Trophoblast cell (in vitro differentiated cells and primary cell): ENCODE results near the gene KCNH4.

Source experiments
- DNase-seq, 2 donors: peaks; one replicate each; pipeline ENCODE4 v3.0.0-alpha.2; 2016
- H2AFZ ChIP-seq: 2 replicates; pipeline ENCODE4 v1.6.1; 2013; ENCODE audit warnings: low read length, moderate library complexity, mild to moderate bottlenecking; ENCODE audit not compliant: insufficient read depth, poor library complexity
- H2AK5ac ChIP-seq: 2 replicates; pipeline ENCODE4 v1.6.1; 2013; ENCODE audit warnings: mild to moderate bottlenecking, low read length
- H2BK120ac ChIP-seq: 2 replicates; pipeline ENCODE4 v1.6.1; 2013; ENCODE audit warnings: low read length, mild to moderate bottlenecking, moderate library complexity; ENCODE audit not compliant: insufficient read depth, poor library complexity
- H2BK12ac ChIP-seq: 2 replicates; pipeline ENCODE4 v1.6.1; 2013; ENCODE audit warnings: mild to moderate bottlenecking, low read length, moderate library complexity
- H2BK5ac ChIP-seq: 2 replicates; pipeline ENCODE4 v1.6.1; 2013; ENCODE audit warnings: low read length, low read depth, moderate library complexity, mild to moderate bottlenecking; ENCODE audit not compliant: poor library complexity
- H3K14ac ChIP-seq: 2 replicates; pipeline ENCODE4 v1.6.1; 2013; ENCODE audit warnings: mild to moderate bottlenecking, low read length
- H3K18ac ChIP-seq: 2 replicates; pipeline ENCODE4 v1.6.1; 2013; ENCODE audit warnings: mild to moderate bottlenecking, low read length
- H3K23ac ChIP-seq: 2 replicates; pipeline ENCODE4 v1.6.1; 2013; ENCODE audit warnings: low read length
- H3K27ac ChIP-seq: 2 replicates; pipeline ENCODE4 v1.5.1; 2013; ENCODE audit warnings: low read depth, mild to moderate bottlenecking, inconsistent platforms, low read length, moderate library complexity
- H3K27me3 ChIP-seq: 2 replicates; pipeline ENCODE4 v1.6.1; 2013; ENCODE audit warnings: inconsistent platforms, mild to moderate bottlenecking, low read length, moderate library complexity; ENCODE audit not compliant: insufficient read depth
- H3K36me3 ChIP-seq, 2 experiments: 1 replicate in 1 of 2; 2 replicates in 1 of 2; pipeline ENCODE4 v1.6.1; 2013; ENCODE audit warnings: low read length in 2 of 2, mild to moderate bottlenecking in 2 of 2, moderate library complexity in 1 of 2; ENCODE audit not compliant: insufficient read depth in 2 of 2, control insufficient read depth in 1 of 2
- H3K4ac ChIP-seq: 2 replicates; pipeline ENCODE4 v1.6.1; 2013; ENCODE audit warnings: low read depth, mild to moderate bottlenecking, low read length, moderate library complexity
- H3K4me1 ChIP-seq, 2 experiments: 1 replicate in 1 of 2; 2 replicates in 1 of 2; pipeline ENCODE4 v1.6.1; 2013; ENCODE audit warnings: low read length in 2 of 2, mild to moderate bottlenecking in 2 of 2, moderate library complexity in 1 of 2; ENCODE audit not compliant: insufficient read depth in 2 of 2, control insufficient read depth in 1 of 2
- H3K4me2 ChIP-seq: 2 replicates; pipeline ENCODE4 v1.6.1; 2013; ENCODE audit warnings: inconsistent platforms, mild to moderate bottlenecking, low read length, moderate library complexity
- H3K4me3 ChIP-seq: 2 replicates; pipeline ENCODE4 v1.5.1; 2013; ENCODE audit warnings: mild to moderate bottlenecking, low read depth, low read length, inconsistent platforms
- H3K79me1 ChIP-seq: one replicate; pipeline ENCODE4 v1.6.1; 2013; ENCODE audit warnings: low read length
- H3K79me2 ChIP-seq: 2 replicates; pipeline ENCODE4 v1.6.1; 2013; ENCODE audit warnings: low read length, mild to moderate bottlenecking; ENCODE audit not compliant: control insufficient read depth, insufficient read depth, poor library complexity
- H3K9ac ChIP-seq: 2 replicates; pipeline ENCODE4 v1.6.1; 2013; ENCODE audit warnings: mild to moderate bottlenecking, low read length
- H3K9me3 ChIP-seq: 2 replicates; pipeline ENCODE4 v1.6.1; 2013; ENCODE audit warnings: low read depth, mild to moderate bottlenecking, control low read depth, inconsistent platforms, low read length; ENCODE audit not compliant: insufficient read depth
- H4K12ac ChIP-seq: 2 replicates; pipeline ENCODE4 v1.6.1; 2013; ENCODE audit warnings: low read depth, mild to moderate bottlenecking, low read length, moderate library complexity
- H4K8ac ChIP-seq: 2 replicates; pipeline ENCODE4 v1.6.1; 2013; ENCODE audit warnings: low read depth, mild to moderate bottlenecking, low read length, moderate library complexity
- H4K91ac ChIP-seq: one replicate; pipeline ENCODE4 v1.6.1; 2013; ENCODE audit warnings: low read depth, mild to moderate bottlenecking, low read length, moderate library complexity
- WGBS: extraction: QIAGEN DNeasy Blood & Tissue Kit; methylation state at CpG from one replicate; pipeline ENCODE4 v1.1.7; 2013; ENCODE audit warnings: missing lambda C conversion rate; ENCODE audit not compliant: insufficient read length, insufficient coverage; ENCODE audit errors: extremely low coverage; 5-methylcytosine and 5-hydroxymethylcytosine counted together

The KCNH4 gene

DNA sequence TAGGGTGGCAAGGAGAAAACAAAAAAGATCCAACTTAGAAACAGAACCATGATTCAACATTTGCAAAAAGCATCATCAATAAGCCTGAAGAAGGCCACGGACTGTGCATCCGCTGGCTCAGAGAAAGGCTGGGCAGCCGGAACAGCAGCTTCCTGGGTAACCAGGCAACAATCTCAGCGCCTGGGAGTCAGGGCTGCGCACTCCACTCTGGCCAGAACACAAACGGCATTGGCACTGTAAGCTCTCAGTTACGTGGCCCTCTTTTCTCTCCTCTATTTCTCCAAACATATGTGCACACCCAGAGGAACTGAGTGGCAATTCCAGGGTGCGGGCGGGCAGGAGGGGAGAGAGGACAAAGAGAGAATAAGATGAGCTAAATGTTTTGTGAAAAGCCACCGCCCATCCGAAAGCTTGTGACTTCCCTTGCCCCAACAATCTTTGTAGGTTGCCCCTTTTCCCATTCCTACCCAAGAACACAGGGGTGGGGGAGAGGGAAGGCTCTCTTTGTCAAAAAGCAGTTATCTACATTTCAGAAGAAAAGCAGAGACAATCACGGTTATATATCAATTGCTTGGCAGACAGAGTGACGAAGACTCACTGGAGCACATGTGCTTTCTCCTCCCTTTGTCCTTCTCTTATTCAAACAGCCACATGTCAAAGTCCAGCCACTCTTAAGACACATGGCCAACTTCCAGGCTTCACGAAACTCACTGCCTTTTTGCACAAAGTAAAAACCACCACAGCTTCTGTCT is 19.9 kb upstream of the KCNH4 start:
- Histone ChIP-seq H2BK12ac (no peak overlapping the region), H3K4me3 (no peak overlapping the region), H2BK120ac (no peak overlapping the region), H3K14ac (no peak overlapping the region), H3K79me2 (no peaks in the 10 kb centered on the region), H3K4me2 (no peak overlapping the region), H3K9ac (no peak overlapping the region), H3K36me3 (peaks cover 18 to 28% of the 10 kb centered on the region in 2 experiments), H3K9me3 (no peaks in the 10 kb centered on the region), H4K12ac (no peak overlapping the region), H3K79me1 (no peaks in the 10 kb centered on the region), H3K4ac (no peak overlapping the region), H2BK5ac (no peak overlapping the region), H3K23ac (no peak overlapping the region), H3K18ac (no peak overlapping the region), H4K91ac (no peak overlapping the region), H2AK5ac (no peak overlapping the region), H2AFZ (no peak overlapping the region), H3K4me1 (no peaks in the 10 kb centered on the region), H3K27me3 (no peaks in the 10 kb centered on the region), H4K8ac (no peak overlapping the region), H3K27ac (no peak overlapping the region)
- WGBS = no CpG with 5 or more reads among the region's 14 CpGs
- DNase-seq = no peak

DNA sequence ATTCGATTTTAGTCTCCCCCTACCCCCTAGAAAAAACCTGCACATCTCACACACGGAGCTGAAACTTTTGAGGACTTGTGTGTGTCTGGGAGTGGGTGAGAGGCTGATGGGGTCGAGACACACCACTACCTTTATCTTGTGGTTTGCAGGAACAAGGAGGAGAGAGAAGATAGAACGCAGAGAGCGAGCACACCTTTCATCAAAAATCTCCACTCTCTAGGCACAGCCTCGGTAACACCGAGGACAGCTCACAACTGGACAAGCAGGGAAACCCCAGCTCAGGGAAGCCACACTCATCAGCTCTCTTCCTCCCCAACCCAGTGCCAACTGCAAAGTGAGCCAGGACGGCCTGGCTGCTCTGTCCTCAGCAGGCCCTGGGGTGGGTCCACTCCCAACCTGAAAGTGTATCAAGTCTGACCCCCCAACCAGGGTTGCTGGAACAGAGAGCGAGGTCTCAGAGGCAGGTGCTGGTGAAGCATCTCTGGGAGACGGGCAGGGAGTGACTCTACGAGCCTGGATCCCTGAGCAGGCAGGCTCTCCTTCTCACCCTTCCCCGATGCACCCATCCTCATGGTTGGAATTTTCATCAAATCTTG is 18.6 kb upstream of the KCNH4 start:
- peaks cover 0 to 1% of the 10 kb centered on the region in 2 experiments for H3K4me1 ChIP-seq
- H2AFZ ChIP-seq = no peak overlapping the region
- no peaks in the 10 kb centered on the region for H3K79me1 ChIP-seq
- H2AK5ac ChIP-seq = no peak overlapping the region
- peak overlapping the region; percentile 15 for H3K9ac ChIP-seq
- DNase-seq = no peak
- H3K9me3 ChIP-seq = no peaks in the 10 kb centered on the region
- no peaks in the 10 kb centered on the region for H3K27me3 ChIP-seq
- no peak overlapping the region for H3K4me3 ChIP-seq
- no peak overlapping the region for H3K23ac ChIP-seq
- WGBS = no CpG with 5 or more reads among the region's 12 CpGs
- no peak overlapping the region for H3K18ac ChIP-seq
- H3K14ac ChIP-seq = no peak overlapping the region
- H3K4ac ChIP-seq = no peak overlapping the region
- H4K12ac ChIP-seq = no peak overlapping the region
- H3K36me3 ChIP-seq = peaks cover 18 to 25% of the 10 kb centered on the region in 2 experiments
- no peak overlapping the region for H3K27ac ChIP-seq
- H2BK120ac ChIP-seq = no peak overlapping the region
- H2BK12ac ChIP-seq = no peak overlapping the region
- H4K91ac ChIP-seq = no peak overlapping the region
- H2BK5ac ChIP-seq = no peak overlapping the region
- H3K79me2 ChIP-seq = no peaks in the 10 kb centered on the region
- H4K8ac ChIP-seq = no peak overlapping the region
- no peak overlapping the region for H3K4me2 ChIP-seq

DNA sequence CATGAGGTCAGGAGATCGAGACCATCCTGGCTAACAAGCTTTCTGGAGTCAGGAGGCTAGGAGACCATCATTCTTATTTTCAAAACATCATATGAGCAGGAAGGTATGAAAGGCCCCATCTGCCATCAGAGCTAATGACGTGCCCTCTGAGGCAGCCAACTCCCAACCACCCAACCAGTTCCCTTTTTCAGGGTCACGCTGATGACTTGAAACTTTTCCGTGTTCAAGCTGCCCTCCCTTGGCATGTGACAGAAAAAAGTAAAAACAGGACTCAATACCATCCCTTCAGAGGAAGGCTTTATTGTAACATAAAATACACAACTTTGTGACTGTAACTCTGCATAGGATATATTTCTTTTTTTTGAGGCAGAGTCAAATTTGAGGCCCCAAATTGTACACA is 18.0 kb upstream of the KCNH4 start:
- no peak overlapping the region for H2AK5ac ChIP-seq
- no peaks in the 10 kb centered on the region for H3K79me2 ChIP-seq
- no peaks in the 10 kb centered on the region for H3K27me3 ChIP-seq
- H3K4me2 ChIP-seq = no peak overlapping the region
- H3K36me3 ChIP-seq = peaks cover 17 to 22% of the 10 kb centered on the region in 2 experiments
- peaks cover 0 to 4% of the 10 kb centered on the region in 2 experiments for H3K4me1 ChIP-seq
- H3K14ac ChIP-seq = no peak overlapping the region
- WGBS = no CpG with 5 or more reads among the region's 4 CpGs
- peaks cover 2% of the 10 kb centered on the region for H3K79me1 ChIP-seq
- no peak overlapping the region for H3K18ac ChIP-seq
- H3K27ac ChIP-seq = no peak overlapping the region
- H3K9ac ChIP-seq = no peak overlapping the region
- no peak overlapping the region for H3K23ac ChIP-seq
- no peak overlapping the region for H3K4me3 ChIP-seq
- no peak overlapping the region for H2AFZ ChIP-seq
- no peaks in the 10 kb centered on the region for H3K9me3 ChIP-seq
- H2BK120ac ChIP-seq = no peak overlapping the region
- no peak for DNase-seq
- H3K4ac ChIP-seq = no peak overlapping the region
- H4K8ac ChIP-seq = no peak overlapping the region
- no peak overlapping the region for H2BK5ac ChIP-seq
- H2BK12ac ChIP-seq = no peak overlapping the region
- H4K12ac ChIP-seq = no peak overlapping the region
- H4K91ac ChIP-seq = no peak overlapping the region

GRCh38 chr17:42197564-42198156 is 16.7 kb upstream of the KCNH4 start:
- Histone ChIP-seq H3K36me3 (peaks cover 14 to 20% of the 10 kb centered on the region in 2 experiments), H3K18ac (no peak overlapping the region), H2BK5ac (no peak overlapping the region), H3K79me1 (peaks cover 2% of the 10 kb centered on the region), H2AK5ac (no peak overlapping the region), H3K79me2 (no peaks in the 10 kb centered on the region), H3K27me3 (no peaks in the 10 kb centered on the region), H3K4ac (no peak overlapping the region), H3K27ac (no peak overlapping the region), H3K4me3 (no peak overlapping the region), H3K9ac (no peak overlapping the region), H3K4me1 (peaks cover 0 to 4% of the 10 kb centered on the region in 2 experiments), H2BK120ac (no peak overlapping the region), H2AFZ (no peak overlapping the region), H3K9me3 (no peaks in the 10 kb centered on the region), H4K12ac (no peak overlapping the region), H4K8ac (no peak overlapping the region), H3K23ac (no peak overlapping the region), H3K14ac (no peak overlapping the region), H4K91ac (no peak overlapping the region), H2BK12ac (no peak overlapping the region), H3K4me2 (no peak overlapping the region)
- no peak for DNase-seq
- WGBS = no CpG with 5 or more reads among the region's 8 CpGs
